ENCODE data around the gene GNAS. TPM values are rescaled to one million over a fixed set of nuclear protein-coding genes. Genes with fewer than 3 reads are reported as not detected.

The GNAS gene
- total RNA-seq, 1 donor from 2014 or later: 1,173 TPM

DNA sequence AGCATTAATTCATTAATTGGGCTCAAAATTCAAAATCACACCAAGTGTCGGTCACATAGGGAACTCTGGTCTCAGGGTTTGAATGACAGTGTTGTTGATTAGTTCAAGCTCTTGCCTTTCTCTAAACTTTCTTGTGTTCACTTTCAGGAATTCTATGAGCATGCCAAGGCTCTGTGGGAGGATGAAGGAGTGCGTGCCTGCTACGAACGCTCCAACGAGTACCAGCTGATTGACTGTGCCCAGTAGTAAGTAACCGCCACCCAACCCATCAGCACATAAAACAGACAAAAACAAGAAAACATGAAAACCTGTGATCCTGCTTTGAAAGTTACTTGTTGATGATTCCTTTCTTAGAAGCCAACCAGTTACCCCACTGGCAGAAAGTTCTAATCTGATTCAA lies 52.7 kb downstream of the GNAS start:
- no peak overlapping the region for H3K4me3 Mint-ChIP-seq (ENCODE audit: unreplicated experiment)
- TF ChIP-seq, protein P1, sequence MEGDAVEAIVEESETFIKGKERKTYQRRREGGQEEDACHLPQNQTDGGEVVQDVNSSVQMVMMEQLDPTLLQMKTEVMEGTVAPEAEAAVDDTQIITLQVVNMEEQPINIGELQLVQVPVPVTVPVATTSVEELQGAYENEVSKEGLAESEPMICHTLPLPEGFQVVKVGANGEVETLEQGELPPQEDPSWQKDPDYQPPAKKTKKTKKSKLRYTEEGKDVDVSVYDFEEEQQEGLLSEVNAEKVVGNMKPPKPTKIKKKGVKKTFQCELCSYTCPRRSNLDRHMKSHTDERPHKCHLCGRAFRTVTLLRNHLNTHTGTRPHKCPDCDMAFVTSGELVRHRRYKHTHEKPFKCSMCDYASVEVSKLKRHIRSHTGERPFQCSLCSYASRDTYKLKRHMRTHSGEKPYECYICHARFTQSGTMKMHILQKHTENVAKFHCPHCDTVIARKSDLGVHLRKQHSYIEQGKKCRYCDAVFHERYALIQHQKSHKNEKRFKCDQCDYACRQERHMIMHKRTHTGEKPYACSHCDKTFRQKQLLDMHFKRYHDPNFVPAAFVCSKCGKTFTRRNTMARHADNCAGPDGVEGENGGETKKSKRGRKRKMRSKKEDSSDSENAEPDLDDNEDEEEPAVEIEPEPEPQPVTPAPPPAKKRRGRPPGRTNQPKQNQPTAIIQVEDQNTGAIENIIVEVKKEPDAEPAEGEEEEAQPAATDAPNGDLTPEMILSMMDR (IDR thresholded peaks at IDR 0.05): no peak
- H3K36me3 Mint-ChIP-seq (ENCODE audit: unreplicated experiment): peaks cover 52% of the 10 kb centered on the region
- DNase-seq (ENCODE audit: extremely low spot score, unreplicated experiment): peak; percentile 10
- H3K9me3 Mint-ChIP-seq (ENCODE audit: unreplicated experiment): no peaks in the 10 kb centered on the region
- peaks cover 38% of the 10 kb centered on the region for H3K4me1 Mint-ChIP-seq (ENCODE audit: unreplicated experiment)
- H3K27ac Mint-ChIP-seq (ENCODE audit: unreplicated experiment): peak overlapping the region; percentile 31
- H3K27me3 Mint-ChIP-seq (ENCODE audit: unreplicated experiment): no peaks in the 10 kb centered on the region

DNA sequence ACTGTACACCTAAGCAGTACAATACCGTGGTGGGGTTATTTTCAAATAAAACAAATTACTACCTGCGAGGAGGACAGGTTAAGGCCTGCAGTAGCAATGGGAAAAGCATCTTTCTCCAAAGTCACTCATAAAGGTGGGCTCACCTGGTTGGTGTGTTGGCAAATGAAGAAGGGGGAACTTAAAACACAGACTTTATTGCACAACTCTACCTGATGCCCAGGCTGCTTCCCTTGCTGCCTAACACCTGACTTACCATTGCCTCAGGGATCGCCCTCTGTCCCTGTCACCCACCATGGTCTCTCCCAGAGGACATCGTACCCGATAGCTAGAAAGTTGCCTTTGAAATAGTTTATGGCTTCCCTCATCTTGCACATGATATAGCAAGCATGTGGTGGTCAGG lies 53.6 kb downstream of the GNAS start:
- H3K4me3 Mint-ChIP-seq (ENCODE audit: unreplicated experiment): no peak overlapping the region
- DNase-seq (ENCODE audit: extremely low spot score, unreplicated experiment): peak; percentile 7
- H3K4me1 Mint-ChIP-seq (ENCODE audit: unreplicated experiment): peaks cover 34% of the 10 kb centered on the region
- H3K27ac Mint-ChIP-seq (ENCODE audit: unreplicated experiment): peak overlapping the region; percentile 59
- H3K9me3 Mint-ChIP-seq (ENCODE audit: unreplicated experiment): no peaks in the 10 kb centered on the region
- no peaks in the 10 kb centered on the region for H3K27me3 Mint-ChIP-seq (ENCODE audit: unreplicated experiment)
- TF ChIP-seq, protein P1 (IDR thresholded peaks at IDR 0.05): no peak
- H3K36me3 Mint-ChIP-seq (ENCODE audit: unreplicated experiment): peaks cover 61% of the 10 kb centered on the region

DNA sequence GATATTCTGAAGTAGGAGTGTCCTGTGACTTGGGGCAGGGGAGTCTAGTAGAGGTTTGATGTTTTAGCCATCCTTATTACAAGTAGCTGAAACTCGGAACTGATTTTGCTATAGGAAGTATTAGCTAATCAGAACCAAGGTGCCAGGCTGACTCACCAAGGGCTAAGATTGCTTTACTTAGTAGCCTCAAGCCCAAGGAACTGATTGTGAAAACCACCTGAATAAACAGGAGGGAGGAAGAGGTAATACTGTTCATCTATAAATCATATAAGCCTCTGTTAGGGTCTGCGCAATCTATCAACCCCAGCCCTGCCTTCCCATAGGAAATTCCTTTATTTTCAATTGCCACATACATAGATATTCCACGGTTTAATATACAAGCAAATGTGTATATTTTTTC lies 54.4 kb downstream of the GNAS start:
- Mint-ChIP-seq H3K4me3 (ENCODE audit: unreplicated experiment) (peak overlapping the region; percentile 3), H3K9me3 (ENCODE audit: unreplicated experiment) (no peaks in the 10 kb centered on the region), H3K27me3 (ENCODE audit: unreplicated experiment) (no peaks in the 10 kb centered on the region), H3K4me1 (ENCODE audit: unreplicated experiment) (peaks cover 34% of the 10 kb centered on the region), H3K36me3 (ENCODE audit: unreplicated experiment) (peaks cover 69% of the 10 kb centered on the region), H3K27ac (ENCODE audit: unreplicated experiment) (peak overlapping the region; percentile 92)
- TF ChIP-seq, protein P1 (IDR thresholded peaks at IDR 0.05): no peak
- peak; percentile 11 for DNase-seq (ENCODE audit: extremely low spot score, unreplicated experiment)

- no peaks in the 10 kb centered on the region for H3K27me3 Mint-ChIP-seq (ENCODE audit: unreplicated experiment)
- peaks cover 31% of the 10 kb centered on the region for H3K4me1 Mint-ChIP-seq (ENCODE audit: unreplicated experiment)
- no peaks in the 10 kb centered on the region for H3K9me3 Mint-ChIP-seq (ENCODE audit: unreplicated experiment)
- TF ChIP-seq, protein P1 (IDR thresholded peaks at IDR 0.05): no peak
- H3K4me3 Mint-ChIP-seq (ENCODE audit: unreplicated experiment): peak overlapping the region; percentile 57
- H3K27ac Mint-ChIP-seq (ENCODE audit: unreplicated experiment): peak overlapping the region; percentile 92
- peak; percentile 96 for DNase-seq (ENCODE audit: extremely low spot score, unreplicated experiment)
- H3K36me3 Mint-ChIP-seq (ENCODE audit: unreplicated experiment): peaks cover 73% of the 10 kb centered on the region
Observed at GRCh38 chr20:58907320-58908137, 55.0 kb downstream of the GNAS start.

DNA sequence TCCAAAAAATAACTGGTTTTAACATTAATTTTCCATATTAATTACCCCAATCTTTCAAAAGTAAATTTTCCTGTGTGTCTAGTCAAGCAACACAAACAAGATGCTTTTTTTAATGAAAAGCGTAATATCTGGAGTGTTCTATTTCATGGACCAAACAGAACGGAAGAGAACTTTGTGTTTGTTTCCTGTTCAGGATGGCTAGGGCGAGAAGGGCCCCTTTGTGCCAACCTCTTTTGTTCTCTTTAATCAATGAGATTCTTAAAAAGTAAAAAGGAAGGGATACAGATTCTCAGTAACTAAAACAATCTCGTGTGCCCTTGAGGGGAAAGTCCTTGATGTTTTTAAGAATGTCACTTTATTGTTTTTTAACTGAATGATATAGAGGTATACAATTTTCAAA lies 55.7 kb downstream of the GNAS start:
- Mint-ChIP-seq H3K9me3 (ENCODE audit: unreplicated experiment) (no peaks in the 10 kb centered on the region), H3K27me3 (ENCODE audit: unreplicated experiment) (no peaks in the 10 kb centered on the region), H3K4me3 (ENCODE audit: unreplicated experiment) (peak overlapping the region; percentile 57), H3K4me1 (ENCODE audit: unreplicated experiment) (peaks cover 30% of the 10 kb centered on the region), H3K36me3 (ENCODE audit: unreplicated experiment) (peaks cover 73% of the 10 kb centered on the region), H3K27ac (ENCODE audit: unreplicated experiment) (peak overlapping the region; percentile 92)
- TF ChIP-seq, protein P1 (IDR thresholded peaks at IDR 0.05): no peak
- no peak for DNase-seq (ENCODE audit: extremely low spot score, unreplicated experiment)
